Stimulated activated CD4-positive, alpha-beta T cell treated with anti-CD3 and anti-CD28 coated beads, Interleukin-4, amount 100 ng/mL, for 1 hour (primary cell): ENCODE data around the gene DCAF17.
A peak's percentile ranks its signal among the peaks of the same experiment; 100 is the strongest.
"Not testable (repeated sequence)": the region's sequence is repeated elsewhere in the genome, so short reads cannot be mapped to it uniquely, and the experiment has no call there.

Experiments
- DNase-seq: peaks from one replicate; pipeline ENCODE4 v3.0.0-alpha.2; 2020

DCAF17 gene

DNA sequence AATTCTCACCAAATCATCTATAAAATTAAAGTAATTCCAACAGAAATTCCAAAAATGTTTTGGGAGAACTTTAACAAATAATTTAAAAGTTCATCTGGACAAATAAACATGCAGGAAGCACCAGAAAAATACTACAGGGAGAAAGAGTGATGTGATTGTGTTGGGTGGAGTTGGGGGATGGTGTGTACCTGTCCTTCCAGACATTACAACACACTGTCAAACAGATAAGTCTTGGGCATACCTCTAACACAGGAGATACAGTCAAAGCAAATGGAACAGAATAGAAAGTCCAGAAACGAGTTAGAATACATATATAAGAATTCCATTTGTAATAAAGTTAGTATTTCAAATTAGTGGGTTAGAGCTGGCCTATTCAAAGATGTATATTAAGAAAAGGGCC, 22.8 kb upstream of the DCAF17 start:
- no peak for DNase-seq

DNA sequence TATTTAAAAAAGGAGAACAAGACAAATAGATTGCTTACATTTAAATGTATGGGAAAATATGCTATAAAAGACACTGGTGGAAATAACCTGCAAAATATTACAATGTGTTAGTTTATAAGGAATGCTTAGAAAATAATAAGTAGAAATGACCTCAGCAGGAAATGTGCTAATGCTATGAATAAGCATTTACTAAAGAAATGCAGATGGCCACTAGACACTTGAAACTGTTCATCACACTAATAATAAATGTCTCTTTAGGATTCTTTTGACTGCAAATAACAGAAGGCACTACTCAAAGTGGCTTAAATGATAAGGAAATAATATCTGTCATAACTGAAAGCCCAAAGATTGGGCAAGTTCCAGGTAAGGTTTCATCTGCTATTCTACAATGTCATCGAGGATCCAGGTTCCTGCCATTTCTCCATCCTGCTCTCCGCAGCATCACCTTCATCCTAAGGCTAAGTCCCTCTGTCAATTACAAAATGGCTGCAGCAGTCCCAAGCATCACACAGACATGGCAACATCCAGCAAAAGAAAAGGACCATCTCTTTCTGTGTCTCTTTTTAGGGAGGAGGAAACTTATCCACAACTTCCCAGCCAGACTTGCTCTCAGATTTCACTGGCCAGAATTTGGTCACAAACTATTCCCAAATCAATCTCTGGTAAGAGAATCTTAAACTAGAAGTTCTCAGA, 22.1 kb upstream of the DCAF17 start:
- no peak for DNase-seq

DNA sequence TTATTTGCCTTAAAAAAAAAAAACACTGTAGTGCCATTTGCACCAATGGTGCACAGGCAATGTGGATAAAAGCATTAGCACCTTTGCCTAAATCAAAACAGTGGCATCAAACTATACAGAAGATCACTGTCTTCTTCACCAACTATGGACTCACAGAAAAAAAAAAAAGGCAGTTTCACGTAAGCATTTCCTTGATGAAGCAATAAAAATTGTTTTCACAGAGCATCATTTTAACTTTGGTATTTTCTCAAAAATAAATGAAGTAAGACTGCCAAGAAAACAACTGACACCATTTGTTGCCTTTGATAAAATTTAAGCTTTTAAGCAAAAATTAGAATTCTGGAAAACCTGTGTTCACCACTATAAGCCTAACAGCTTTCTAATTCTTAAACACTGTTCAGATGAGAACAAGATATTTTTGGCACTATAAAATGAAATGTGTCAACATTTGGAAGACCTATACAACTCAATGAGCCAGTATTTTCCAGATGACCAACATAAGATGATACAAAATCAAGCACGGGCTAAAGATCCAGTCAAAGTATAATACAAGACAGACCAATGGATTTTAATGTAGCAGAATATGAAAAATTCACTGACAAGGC, 21.4 kb upstream of the DCAF17 start:
- DNase-seq: no peak

DNA sequence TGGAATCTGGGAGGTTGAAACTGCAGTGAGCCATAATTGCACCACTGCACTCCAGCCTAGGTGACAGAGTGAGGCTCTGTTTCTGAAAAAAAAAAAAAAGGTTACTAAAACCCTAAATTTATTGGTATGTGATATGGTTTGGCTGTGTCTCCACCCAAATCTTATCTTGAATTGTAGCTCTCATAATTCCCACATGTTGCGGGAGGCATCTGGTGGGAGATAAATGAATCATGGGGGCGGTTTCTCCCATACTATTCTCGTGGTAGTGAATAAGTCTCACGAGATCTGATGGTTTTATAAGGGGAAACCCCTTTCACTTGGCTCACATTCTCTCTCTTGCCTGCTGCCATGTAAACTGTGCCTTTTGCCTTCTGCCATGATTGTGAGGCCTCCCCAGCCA, 19.4 kb upstream of the DCAF17 start:
- DNase-seq: not testable (repeated sequence)

DNA sequence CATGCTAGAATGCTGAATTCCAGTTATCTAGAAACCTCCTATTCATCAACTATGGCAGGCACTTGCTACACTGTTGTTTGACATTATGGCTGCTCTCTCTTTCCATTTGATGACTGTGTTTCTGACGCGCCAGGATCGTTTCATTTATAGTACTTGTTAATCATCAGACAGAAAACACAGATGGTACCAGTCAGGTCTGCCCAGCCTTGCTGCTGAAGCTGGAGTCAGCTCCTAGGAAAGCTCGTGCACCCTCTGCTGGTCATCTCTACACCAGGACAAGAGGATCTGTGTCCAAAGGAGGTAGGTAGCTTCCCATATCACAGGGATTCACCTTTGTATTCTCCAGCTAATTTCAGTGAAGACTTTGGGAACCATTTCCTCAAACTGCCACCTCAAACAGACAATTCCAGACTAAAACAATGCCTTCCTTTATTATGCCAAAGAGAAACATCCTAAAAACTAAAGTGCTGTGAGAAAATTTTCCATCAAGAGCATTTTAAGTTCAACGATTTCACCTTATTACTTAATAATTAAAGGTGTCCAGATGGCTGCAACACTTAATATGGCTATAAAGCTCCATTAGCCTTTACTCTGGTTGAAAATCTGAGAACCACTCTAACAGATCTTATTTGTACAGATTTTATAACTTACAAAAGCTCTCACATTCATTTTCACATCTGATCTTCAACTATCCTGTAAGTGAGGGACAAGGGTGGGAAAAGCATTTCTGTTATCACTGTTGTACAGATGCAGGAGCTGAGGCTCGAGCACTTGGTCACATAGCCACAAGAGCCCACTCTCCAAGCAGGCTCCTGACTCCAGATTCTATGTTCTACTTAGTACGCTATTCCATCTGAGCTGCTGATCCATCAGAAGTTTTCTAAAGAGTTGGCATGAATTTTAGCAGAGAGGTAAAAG, 17.8 kb upstream of the DCAF17 start:
- DNase-seq: peak; percentile 77

DNA sequence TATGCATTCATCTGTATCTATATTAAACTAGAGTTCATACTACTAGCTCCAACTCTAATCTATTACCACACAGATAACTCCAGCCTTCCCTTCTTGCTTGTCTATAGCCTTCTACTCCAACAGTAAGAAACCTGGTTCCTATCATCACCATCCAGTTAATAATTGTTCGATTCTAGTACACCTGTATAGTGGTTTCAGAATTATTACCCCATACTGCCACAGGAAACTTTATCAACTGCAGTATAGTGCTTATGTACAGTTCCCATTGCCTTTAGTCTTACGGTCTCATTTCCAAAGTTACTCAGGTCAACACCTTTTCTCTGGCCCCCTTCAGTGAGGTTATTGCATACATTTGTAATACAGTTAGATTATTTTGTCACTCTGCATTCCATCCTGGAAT, 14.7 kb upstream of the DCAF17 start:
- DNase-seq: no peak

DNA sequence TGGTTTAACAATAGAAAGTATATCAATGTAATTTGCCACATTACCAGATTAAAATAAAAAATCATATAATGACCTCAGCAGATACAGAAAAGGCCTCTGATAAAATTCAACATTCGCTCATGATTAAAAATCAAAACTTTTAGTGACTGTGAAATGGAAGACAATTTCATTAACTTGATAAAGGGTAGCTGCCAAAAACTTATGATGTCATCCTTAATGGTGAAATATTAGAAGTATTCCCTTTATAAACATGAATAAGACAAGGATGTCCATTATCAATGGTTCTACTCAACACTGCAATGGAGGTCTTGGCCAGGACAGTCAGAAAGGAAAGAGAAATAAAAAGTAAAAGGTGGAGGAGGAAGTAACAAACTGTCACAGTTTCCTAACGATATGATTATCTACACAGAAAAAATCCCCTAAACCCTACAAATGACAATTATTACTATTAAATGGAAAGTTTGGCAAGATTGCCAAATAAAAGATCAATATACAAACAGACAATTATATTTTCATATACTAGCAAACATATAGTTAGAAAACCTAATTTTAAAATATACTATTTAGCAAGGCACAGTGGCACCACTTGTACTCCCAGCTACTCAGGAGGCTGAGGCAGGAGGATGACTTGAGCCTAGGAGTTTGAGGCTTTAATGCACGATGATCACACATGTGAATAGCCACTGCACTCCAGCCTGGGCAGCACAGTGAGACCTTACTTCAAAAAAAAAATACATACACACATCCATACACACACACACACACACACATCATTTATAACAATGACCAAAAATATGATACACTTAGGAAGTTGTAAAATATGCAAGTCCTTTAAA, 13.1 kb upstream of the DCAF17 start:
- no peak for DNase-seq

DNA sequence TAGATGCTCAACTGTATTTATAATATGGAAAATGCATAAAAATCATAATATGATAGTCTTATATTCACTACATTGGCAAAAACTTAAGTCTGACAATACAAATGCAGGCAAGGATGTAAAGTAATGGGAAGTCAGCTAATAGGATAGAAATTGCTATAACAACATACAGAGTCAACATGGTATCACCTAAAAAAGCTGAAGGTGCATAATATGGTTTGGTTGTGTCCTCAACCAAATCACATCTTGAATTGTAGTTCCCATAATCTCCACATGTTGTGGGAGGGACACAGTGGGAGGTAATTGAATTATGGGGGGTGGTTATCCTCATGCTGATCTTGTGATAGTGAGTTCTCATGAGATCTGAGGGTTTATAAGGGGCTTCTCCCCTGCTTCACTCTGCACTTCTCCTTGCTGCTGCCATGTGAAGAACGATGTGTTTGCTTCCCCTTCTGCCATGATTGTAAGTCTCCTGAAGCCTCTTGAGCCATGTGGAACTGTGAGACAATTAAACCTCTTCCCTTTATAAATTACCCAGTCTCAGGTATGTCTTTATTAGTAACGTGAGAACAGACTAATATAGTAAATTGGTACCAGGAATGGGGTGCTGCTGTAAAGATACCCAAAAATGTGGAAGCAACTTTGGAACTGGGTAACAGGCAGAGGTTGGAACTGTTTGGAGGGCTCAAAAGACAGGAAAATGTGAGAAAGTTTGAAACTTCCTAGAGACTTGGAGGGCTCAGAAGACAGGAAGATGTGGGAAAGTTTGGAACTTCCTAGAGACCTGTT, 11.1 kb upstream of the DCAF17 start:
- not testable (repeated sequence) for DNase-seq

DNA sequence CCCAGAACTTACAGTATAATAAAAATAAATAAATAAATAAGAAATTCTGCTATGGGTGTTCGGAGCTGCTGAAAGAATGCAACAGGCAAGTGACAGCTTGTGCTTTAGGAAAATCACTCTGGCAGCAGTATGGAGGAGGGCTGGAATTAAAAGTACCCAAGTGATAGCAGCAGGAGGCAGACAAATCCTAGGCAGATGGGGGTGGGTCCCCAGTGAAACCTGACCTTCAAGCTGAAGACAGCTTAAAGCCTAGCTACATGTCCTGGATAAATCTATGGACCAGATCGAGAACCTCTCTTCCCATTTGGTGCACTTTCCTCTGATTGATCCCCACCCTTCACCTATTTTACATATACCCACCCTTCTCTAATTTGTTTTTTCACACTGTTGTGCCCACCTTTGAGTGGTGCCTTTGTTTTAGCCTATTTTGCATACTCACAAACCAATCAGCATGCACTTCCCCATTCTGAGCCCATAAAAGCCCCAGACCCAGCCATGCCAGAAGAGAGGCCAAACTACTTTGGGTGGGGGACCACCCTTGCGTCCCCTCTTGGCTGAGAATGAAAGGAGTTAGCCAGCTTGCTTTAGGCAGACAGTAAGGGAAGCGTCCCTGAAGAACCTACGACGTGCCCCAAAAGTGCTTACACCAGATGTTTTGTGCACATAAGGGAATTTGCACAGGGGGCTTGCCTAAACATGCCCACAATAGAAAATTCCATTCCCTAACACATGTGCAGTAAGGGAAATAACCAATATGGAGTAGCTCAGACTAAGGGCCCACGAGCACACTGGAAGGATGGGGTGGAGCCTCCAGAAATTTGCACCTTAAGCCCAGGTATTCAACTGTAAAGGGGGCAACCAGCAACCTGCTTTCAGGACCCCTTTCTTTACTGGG, 3.3 kb upstream of the DCAF17 start:
- no peak for DNase-seq

DNA sequence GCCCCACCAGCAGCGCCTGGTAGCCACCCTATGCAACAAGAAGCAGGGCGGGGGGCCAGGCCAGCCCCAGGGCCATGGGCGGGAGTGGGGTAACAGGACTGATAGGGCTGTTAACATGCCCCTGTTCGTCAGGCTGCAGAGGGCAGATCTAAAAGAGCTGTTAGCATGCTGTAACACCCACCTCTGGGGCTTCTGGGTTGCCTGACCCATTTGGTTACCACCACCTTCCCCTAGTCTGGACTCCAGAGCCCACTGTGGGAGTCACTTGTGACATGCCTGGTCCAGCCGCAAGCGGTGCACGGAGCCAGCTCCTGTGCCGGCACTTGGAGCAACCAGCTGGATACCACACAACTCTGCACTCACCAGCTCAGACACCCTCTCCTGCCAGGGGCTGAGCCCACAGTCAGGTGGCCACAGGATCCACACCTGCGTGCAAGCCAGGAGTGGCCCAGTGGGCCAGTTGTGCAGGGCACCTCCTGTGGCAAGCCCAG, 2.3 kb upstream of the DCAF17 start:
- DNase-seq: no peak

DNA sequence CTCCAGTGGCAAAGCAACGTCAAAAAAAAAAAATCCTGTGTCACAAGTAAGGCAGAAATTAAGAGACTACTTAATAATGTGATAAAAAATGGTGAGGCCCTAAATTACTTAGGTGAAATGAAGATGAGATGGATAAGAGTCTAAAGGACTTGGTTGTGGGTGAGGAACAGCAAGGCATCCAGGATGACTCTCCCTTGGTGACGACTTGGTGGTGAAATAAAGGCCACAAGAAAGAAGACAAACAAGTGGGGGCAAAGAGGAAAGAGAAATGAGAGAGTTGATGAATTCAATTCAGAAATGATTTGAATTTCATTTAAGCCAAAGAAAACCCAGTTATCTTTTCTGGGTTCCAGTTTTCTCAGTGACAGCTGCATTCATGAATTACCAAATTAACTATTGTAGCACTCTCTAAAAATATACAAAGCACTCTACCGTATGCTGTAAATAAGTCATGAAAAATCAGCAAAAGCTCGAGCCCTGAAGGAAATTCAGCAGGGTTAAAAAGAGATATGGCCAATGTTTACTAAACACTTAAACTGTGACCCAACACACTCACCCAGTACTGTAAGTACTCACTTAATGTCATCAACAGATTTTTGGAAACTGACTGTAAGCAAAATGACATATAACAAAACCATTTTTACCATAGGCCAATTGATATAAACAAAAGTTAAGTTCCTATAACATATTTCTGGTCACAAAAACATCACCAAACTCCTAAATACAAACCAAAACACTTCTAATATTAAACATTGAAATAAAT, 1.6 kb upstream of the DCAF17 start:
- DNase-seq: no peak

DNA sequence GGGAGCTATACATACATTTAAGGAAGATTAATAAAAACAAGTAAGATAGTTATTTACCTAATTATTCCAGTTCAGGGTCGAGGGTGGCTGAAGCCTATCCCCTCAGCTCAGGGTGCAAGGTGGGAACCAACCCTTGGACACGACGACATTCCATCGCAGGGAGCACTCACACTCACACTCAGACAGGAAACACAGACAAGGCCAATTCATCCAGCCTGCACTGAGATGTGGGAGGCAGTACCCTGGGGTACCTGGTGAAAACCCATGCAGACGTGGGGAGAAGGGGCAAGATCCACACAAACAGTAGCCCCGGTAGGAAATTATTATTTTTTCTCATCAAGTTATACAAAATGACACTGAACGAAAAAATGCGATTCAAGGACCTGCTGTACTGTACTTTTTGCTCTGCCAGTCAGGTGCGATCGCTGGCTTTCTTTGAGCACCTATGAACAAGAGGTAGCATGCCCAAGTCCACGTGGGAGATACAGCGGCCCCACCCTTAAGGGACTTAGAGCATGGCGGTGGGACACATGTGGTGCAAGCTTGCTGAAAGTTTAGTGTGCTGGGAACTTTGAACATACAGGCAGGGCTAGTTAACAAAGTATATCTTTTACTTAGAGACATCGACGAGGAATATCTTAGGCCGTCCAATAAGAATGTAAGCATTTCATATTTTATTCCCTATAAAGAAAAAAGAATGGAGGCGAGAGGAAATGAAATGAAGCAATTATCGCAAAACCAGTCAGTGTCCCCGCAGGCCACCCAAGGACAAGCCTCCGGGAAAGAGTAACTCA, 860 bp upstream of the DCAF17 start:
- peak; percentile 46 for DNase-seq

DNA sequence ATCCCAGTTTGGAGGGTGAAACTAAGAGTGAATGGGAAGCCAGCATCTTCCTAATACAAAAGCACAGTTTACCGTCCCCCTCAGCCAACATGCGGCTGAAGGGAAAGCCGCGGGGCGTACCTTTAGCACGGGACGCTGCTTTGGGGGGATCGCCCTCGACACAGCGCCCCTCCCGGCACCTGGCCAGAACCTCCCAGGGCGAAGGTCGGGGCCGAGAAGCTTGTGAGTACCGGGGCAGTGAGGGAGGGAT, 338 bp upstream of the DCAF17 start, which contains the start of gene METTL8:
METTL8 (minus strand) TSS at position 228 of the 250 bp plus-strand sequence. CDS start 41,805 bp downstream, outside the sequence.
- DNase-seq: no peak

DNA sequence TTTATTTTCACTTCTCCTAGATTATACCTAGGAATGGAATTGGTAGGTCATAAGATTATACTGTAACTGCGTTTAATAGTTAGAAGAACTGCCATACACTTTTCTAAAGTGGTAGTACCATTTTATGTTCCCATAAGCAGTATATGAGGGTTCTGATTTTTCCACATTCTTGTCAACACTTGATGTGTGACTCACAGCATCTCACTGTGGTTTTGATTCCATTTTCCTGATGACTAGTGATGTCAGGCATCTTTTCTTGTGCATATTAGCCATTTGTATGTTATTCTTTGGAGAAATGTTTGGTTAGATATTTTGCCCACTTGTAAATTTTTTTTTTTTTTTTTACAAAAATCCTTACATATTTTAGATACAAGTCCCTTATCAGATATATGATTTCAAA, 2.3 kb downstream of the DCAF17 start:
- no peak for DNase-seq

DNA sequence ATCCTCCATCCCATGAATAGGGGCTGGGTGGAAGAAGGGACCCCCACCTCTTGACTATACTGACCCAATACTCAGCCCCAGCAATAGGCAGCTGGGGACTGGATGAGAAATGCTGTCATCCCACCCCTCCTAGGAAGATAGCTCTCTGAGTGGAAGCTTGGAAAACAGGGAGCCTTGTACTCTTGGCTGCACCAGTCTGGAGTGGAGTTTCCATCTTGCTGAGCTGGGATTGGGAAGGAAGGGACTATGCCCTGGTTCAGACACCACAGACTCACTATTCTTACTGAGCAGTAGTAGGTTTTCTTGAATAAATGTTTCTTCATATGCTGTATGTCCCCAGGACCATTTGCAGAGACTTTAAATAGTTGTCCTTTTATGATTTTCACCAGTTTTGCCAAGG, 7.4 kb downstream of the DCAF17 start:
- DNase-seq: no peak

DNA sequence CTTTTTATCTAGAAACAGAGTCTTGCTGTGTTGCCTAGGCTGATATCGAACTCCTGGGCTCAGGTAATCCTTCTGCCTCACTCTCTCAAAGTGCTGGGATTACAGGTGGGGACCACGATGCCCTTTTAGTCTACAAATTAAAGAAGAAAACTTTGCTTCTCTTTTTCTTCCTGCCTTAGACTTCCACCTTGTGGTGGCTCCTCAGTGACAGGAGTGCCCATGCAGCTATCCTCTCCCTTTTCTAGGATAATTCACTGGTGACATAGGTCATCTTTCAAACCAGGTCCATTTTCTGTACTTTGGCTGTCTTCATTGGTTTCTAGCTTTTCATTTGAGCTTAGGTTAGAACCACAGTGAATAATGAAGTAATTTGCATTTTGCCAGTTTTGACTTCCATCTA, 13.6 kb downstream of the DCAF17 start:
- no peak for DNase-seq

DNA sequence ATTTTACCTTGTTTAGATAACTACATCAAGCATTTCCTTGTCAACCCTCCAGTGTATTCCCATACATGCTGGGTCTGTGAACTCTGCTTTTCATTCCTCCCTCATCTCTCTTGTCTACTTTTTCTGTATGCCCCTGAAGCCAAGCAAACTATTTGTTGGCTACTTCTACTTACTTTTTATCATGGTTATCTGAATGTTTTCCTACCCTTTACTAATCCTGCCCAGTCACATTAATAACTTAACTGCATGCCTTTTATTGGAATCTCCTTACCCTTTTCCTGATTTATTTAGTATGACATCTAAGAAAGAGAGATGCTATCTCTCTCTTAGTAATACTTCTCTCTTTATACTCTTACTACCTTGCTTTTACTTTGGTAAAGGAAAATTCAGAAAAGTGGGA, 17.0 kb downstream of the DCAF17 start:
- no peak for DNase-seq

DNA sequence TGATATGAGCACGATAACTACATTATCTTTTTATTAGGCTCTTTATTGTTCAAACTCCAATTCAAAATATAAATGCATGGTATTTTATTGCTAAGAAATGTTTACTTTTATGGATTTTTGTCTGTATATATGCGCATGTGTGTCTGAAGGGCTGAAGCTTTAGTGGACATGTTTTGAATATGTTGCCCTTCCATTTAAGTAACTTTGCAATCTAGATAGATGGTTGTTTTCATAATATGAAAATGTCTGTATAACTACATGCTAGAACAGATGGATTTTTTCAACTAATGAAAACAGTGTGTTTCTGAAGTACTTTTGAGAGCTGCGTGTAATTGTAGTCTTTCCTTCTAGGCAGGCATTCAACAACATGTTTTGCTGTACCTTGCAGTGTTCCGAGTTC, 18.7 kb downstream of the DCAF17 start:
- DNase-seq: no peak

DNA sequence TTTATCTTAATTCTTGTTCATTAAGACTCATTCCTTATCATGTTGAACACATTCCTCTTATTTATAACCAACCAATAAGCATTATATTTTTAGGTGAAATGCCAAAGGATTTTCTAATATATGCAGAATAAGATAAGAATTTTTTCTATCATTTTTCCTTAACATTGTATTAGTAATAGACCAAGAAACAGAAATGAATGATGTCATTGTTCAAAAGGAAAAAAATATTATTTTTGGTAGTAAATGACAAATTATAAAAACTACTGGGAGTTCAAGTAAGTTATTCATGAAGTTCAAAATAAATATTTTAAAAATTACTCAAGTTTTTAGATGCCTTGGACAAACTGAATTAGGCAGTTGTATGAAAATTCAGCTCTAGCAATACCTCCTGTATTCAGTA, 25.5 kb downstream of the DCAF17 start:
- DNase-seq: no peak
